NCI-H82 (cell line): ENCODE measurements around the gene L1CAM.

Experiments used
- DNase-seq: peaks from one replicate; lab custom pipeline; 2025; lab: John Stamatoyannopoulos, UW

Gene L1CAM

GRCh38 chrX:153878345-153878744, 7.6 kb downstream of the L1CAM start:
- peak; percentile 41 for DNase-seq

GRCh38 chrX:153877571-153878261, 8.3 kb downstream of the L1CAM start:
- no peak for DNase-seq

- no peak for DNase-seq
Measured at GRCh38 chrX:153876112-153876491, 9.9 kb downstream of the L1CAM start.

GRCh38 chrX:153875391-153876111, 10.4 kb downstream of the L1CAM start:
- peak; percentile 77 for DNase-seq

GRCh38 chrX:153874366-153875125, 11.4 kb downstream of the L1CAM start:
- DNase-seq: no peak

GRCh38 chrX:153874085-153874365, 11.9 kb downstream of the L1CAM start:
- DNase-seq: no peak

- DNase-seq: peak; percentile 96
Measured at GRCh38 chrX:153873282-153874084, 12.5 kb downstream of the L1CAM start.

GRCh38 chrX:153871946-153872878, 13.8 kb downstream of the L1CAM start:
- DNase-seq: no peak

- peak; percentile 31 for DNase-seq
Measured at GRCh38 chrX:153871451-153871850, 14.5 kb downstream of the L1CAM start.

GRCh38 chrX:153870791-153871360, 15.1 kb downstream of the L1CAM start:
- peak; percentile 52 for DNase-seq

GRCh38 chrX:153870288-153870690, 15.7 kb downstream of the L1CAM start:
- DNase-seq: no peak

- no peak for DNase-seq
Measured at GRCh38 chrX:153869473-153870287, 16.3 kb downstream of the L1CAM start.

GRCh38 chrX:153868576-153869472, 17.1 kb downstream of the L1CAM start:
- no peak for DNase-seq

GRCh38 chrX:153867671-153868070, 18.3 kb downstream of the L1CAM start:
- no peak for DNase-seq

- no peak for DNase-seq
Measured at GRCh38 chrX:153867139-153867538, 18.8 kb downstream of the L1CAM start.

- no peak for DNase-seq
Measured at GRCh38 chrX:153866302-153867019, 19.5 kb downstream of the L1CAM start.

GRCh38 chrX:153865685-153866084, 20.3 kb downstream of the L1CAM start:
- no peak for DNase-seq

- no peak for DNase-seq
Measured at GRCh38 chrX:153865321-153865580, 20.7 kb downstream of the L1CAM start.
